LNCaP clone FGC (cell line): ENCODE data around the gene BORCS5.
"Not testable (repeated sequence)": the region's sequence is repeated elsewhere in the genome, so short reads cannot be mapped to it uniquely, and the experiment has no call there.

Experiments used
- DNase-seq: peaks from one replicate; pipeline ENCODE4 v3.0.0-alpha.2; 2011; ENCODE audit warnings: low read depth
- H3K4me3 ChIP-seq: 2 replicates; pipeline ENCODE4 v1.5.1; 2011; ENCODE audit warnings: mild to moderate bottlenecking, low read depth, low read length, control low read depth
- CTCF ChIP-seq: IDR thresholded peaks from 2 replicates; pipeline ENCODE4 v1.5.1; 2012; ENCODE audit warnings: mild to moderate bottlenecking; ENCODE audit not compliant: control insufficient read depth, insufficient read depth; ENCODE audit errors: extremely low read depth

BORCS5 gene

GRCh38 chr12:12336511-12336910 is 20.4 kb upstream of the BORCS5 start:
- no peak for TF ChIP-seq CTCF
- H3K4me3 ChIP-seq, result no peak overlapping the region
- no peak for DNase-seq

GRCh38 chr12:12338527-12339168 is 18.2 kb upstream of the BORCS5 start:
- no peak overlapping the region for H3K4me3 ChIP-seq
- DNase-seq, result no peak
- no peak for TF ChIP-seq CTCF

- TF ChIP-seq CTCF, result peak; percentile 17; the same call in 1 of the 2 replicates
- peak within 1 kb of the TSS; percentile 74 for H3K4me3 ChIP-seq
- DNase-seq, result no peak
These were observed 6.9 kb upstream of the BORCS5 start, which contains the start of gene MANSC1 for GRCh38 chr12:12349711-12350665. MANSC1 (minus strand) TSS chr12:12350242; CDS start chr12:12343314, 6,928 bp downstream.

- TF ChIP-seq CTCF, result no peak
- no peak for DNase-seq
- H3K4me3 ChIP-seq, result no peak overlapping the region; the same call in 1 of the 2 replicates
These were observed 5.9 kb upstream of the BORCS5 start for GRCh38 chr12:12350868-12351463.

GRCh38 chr12:12351468-12352185 is 5.3 kb upstream of the BORCS5 start:
- DNase-seq, H3K4me3 ChIP-seq: not testable (repeated sequence)

- no peak overlapping the region for H3K4me3 ChIP-seq
- no peak for DNase-seq
- TF ChIP-seq CTCF, result no peak
These were observed 3.6 kb upstream of the BORCS5 start for GRCh38 chr12:12353276-12353675.
